ENCODE data around the gene GPR78.

Gene GPR78

GRCh38 chr4:8589823-8590545, 9.8 kb downstream of the GPR78 start:
- H3K4me3 ChIP-seq (ENCODE audit: low read depth, low read length): no peak overlapping the region
- TF ChIP-seq CTCF (IDR thresholded peaks at IDR 0.05; ENCODE audit: low read depth, low read length, missing control alignments): no peak
- DNase-seq (ENCODE audit: low read depth): no peak

GRCh38 chr4:8590546-8590880, 10.3 kb downstream of the GPR78 start:
- DNase-seq (ENCODE audit: low read depth): no peak
- TF ChIP-seq CTCF (IDR thresholded peaks at IDR 0.05; ENCODE audit: low read depth, low read length, missing control alignments): no peak

GRCh38 chr4:8591114-8591513, 10.9 kb downstream of the GPR78 start:
- no peak for TF ChIP-seq CTCF (IDR thresholded peaks at IDR 0.05; ENCODE audit: low read depth, low read length, missing control alignments)
- DNase-seq (ENCODE audit: low read depth): no peak
- H3K4me3 ChIP-seq (ENCODE audit: low read depth, low read length): no peak overlapping the region

More at GRCh38 chr4:8590546-8590880, 10.3 kb downstream of the GPR78 start:
- H3K4me3 ChIP-seq (ENCODE audit: low read depth, low read length): no peak overlapping the region

GRCh38 chr4:8591626-8592365, 11.6 kb downstream of the GPR78 start:
- no peak for TF ChIP-seq CTCF (IDR thresholded peaks at IDR 0.05; ENCODE audit: low read depth, low read length, missing control alignments)
- H3K4me3 ChIP-seq (ENCODE audit: low read depth, low read length): no peak overlapping the region
- DNase-seq (ENCODE audit: low read depth): no peak

GRCh38 chr4:8592366-8593263, 12.4 kb downstream of the GPR78 start, which contains the start of gene CPZ:
CPZ (plus strand) TSS chr4:8592765; CDS start chr4:8592834, 69 bp downstream.
- no peak for TF ChIP-seq CTCF (IDR thresholded peaks at IDR 0.05; ENCODE audit: low read depth, low read length, missing control alignments)
- no peak for DNase-seq (ENCODE audit: low read depth)
- no peak within 1 kb of the TSS for H3K4me3 ChIP-seq (ENCODE audit: low read depth, low read length)

GRCh38 chr4:8593264-8594096, 13.3 kb downstream of the GPR78 start:
- no peak for DNase-seq (ENCODE audit: low read depth)
- no peak overlapping the region for H3K4me3 ChIP-seq (ENCODE audit: low read depth, low read length)
- TF ChIP-seq CTCF (IDR thresholded peaks at IDR 0.05; ENCODE audit: low read depth, low read length, missing control alignments): no peak

Measured in GM12864 (cell line).